Endothelial cell of umbilical vein (primary cell): ENCODE measurements around the gene DDI1. TPM values are rescaled to one million over a fixed set of nuclear protein-coding genes. Genes with fewer than 3 reads are reported as not detected.

ENCODE experiments used
- BruUV-seq: library from RNA; stranded (reverse); fragments of 400-500 nt; replicated peaks from 2 replicates; lab custom pipeline; 2021; lab: Mats Ljungman, UMichigan
- CTCF ChIA-PET: fragments of 300-600, 350-600 bp; sonication (Branson Sonifier 250); formaldehyde crosslinking; loops from one replicate; lab custom pipeline; 2021; ENCODE audit warnings: antibody characterized with exemption, inconsistent platforms; lab: Charles Lee
- POLR2A ChIA-PET: fragments of 300-600, 350-600 bp; sonication (Branson Sonifier 250); formaldehyde crosslinking; loops from one replicate; lab custom pipeline; 2021; ENCODE audit warnings: antibody characterized with exemption, inconsistent platforms; lab: Charles Lee
- DNase-seq: peaks from one replicate; pipeline ENCODE4 v3.0.0-alpha.2; 2011; ENCODE audit warnings: low read depth, low spot score
- FAIRE-seq: peaks from 2 replicates; lab custom pipeline; 2011; peaks lifted over from hg19 to GRCh38; lab: Jason Lieb, UNC
- H2AFZ ChIP-seq: 2 replicates; pipeline ENCODE4 v1.6.0; 2012; ENCODE audit warnings: low read depth, low read length, control low read depth, inconsistent platforms
- H3K27ac ChIP-seq: 2 replicates; pipeline ENCODE4 v1.5.1; 2011; ENCODE audit warnings: low read depth, mild to moderate bottlenecking, control low read depth, low read length, moderate library complexity; ENCODE audit not compliant: insufficient read depth
- H3K27me3 ChIP-seq, 2 experiments: 2 replicates each; pipeline versions ENCODE4 v1.6.0 to v1.6.1; 2011; ENCODE audit warnings: low read length in 2 of 2, mixed read lengths in 1 of 2; ENCODE audit not compliant: control insufficient read depth in 2 of 2, insufficient read depth in 2 of 2
- H3K36me3 ChIP-seq, 2 experiments: 2 replicates in 1 of 2; 3 replicates in 1 of 2; pipeline ENCODE4 v1.5.1; 2011; ENCODE audit warnings: low read length in 2 of 2, mild to moderate bottlenecking in 1 of 2, moderate library complexity in 1 of 2; ENCODE audit not compliant: control insufficient read depth in 2 of 2, insufficient read depth in 2 of 2; ENCODE audit errors: extremely low read depth in 1 of 2
- H3K4me1 ChIP-seq: 3 replicates; pipeline ENCODE4 v1.5.1; 2011; ENCODE audit warnings: mild to moderate bottlenecking, low read length; ENCODE audit not compliant: control insufficient read depth, insufficient read depth; ENCODE audit errors: extremely low read depth
- H3K4me2 ChIP-seq: 2 replicates; pipeline ENCODE4 v1.6.1; 2011; ENCODE audit warnings: low read length, control low read depth, mixed read lengths; ENCODE audit not compliant: insufficient read depth
- H3K4me3 ChIP-seq, 3 experiments: fragments of 200-600 bp in 1 of 3; sonication (generic), shearing (Covaris generic) in 1 of 3; replicated peaks in 1 of 3; 2 replicates each; pipeline ENCODE4 v1.5.1; 2011 to 2016; ENCODE audit warnings: control low read depth in 3 of 3, low read length in 3 of 3, mild to moderate bottlenecking in 2 of 3, inconsistent platforms in 1 of 3, low read depth in 1 of 3, moderate library complexity in 1 of 3; ENCODE audit not compliant: insufficient read depth in 1 of 3
- H3K79me2 ChIP-seq: 2 replicates; pipeline ENCODE4 v1.6.0; 2012; ENCODE audit warnings: low read length, inconsistent platforms; ENCODE audit not compliant: control insufficient read depth, insufficient read depth
- H3K9ac ChIP-seq: replicated peaks from 2 replicates; pipeline ENCODE3; 2011; ENCODE audit warnings: low read length, control low read depth; ENCODE audit not compliant: insufficient read depth; ENCODE audit errors: extremely low read depth
- H3K9me1 ChIP-seq: replicated peaks from 3 replicates; pipeline ENCODE4 v1.6.0; 2011; ENCODE audit warnings: mild to moderate bottlenecking, low read length; ENCODE audit not compliant: control insufficient read depth, insufficient read depth; ENCODE audit errors: extremely low read depth
- H3K9me3 ChIP-seq: replicated peaks from 2 replicates; pipeline ENCODE4 v1.5.1; 2012; ENCODE audit warnings: low read length, inconsistent platforms; ENCODE audit not compliant: control insufficient read depth, insufficient read depth
- H4K20me1 ChIP-seq: replicated peaks from 2 replicates; pipeline ENCODE3; 2011; ENCODE audit warnings: mild to moderate bottlenecking, low read length; ENCODE audit not compliant: control insufficient read depth, insufficient read depth; ENCODE audit errors: extremely low read depth
- CTCF ChIP-seq, 2 donors: IDR thresholded peaks; 1 replicate in 1 of 2; 2 replicates in 1 of 2; pipeline ENCODE4 v1.5.1; 2011; ENCODE audit warnings: low read length in 2 of 2, mild to moderate bottlenecking in 2 of 2, moderate library complexity in 2 of 2, control low read depth in 1 of 2, inconsistent platforms in 1 of 2, low read depth in 1 of 2; ENCODE audit not compliant: insufficient read depth in 1 of 2; ENCODE audit errors: extremely low read depth in 1 of 2
- EZH2 ChIP-seq: IDR thresholded peaks from 2 replicates; pipeline ENCODE4 v1.6.1; 2012; ENCODE audit warnings: borderline replicate concordance, low read depth, mild to moderate bottlenecking, moderate library complexity, low read length, inconsistent platforms; ENCODE audit not compliant: severe bottlenecking
- FOS ChIP-seq: IDR thresholded peaks from 2 replicates; pipeline ENCODE4 v1.6.1; 2011; ENCODE audit warnings: mild to moderate bottlenecking, low read length, moderate library complexity, borderline replicate concordance; ENCODE audit not compliant: insufficient read depth
- GATA2 ChIP-seq: IDR thresholded peaks from 2 replicates; pipeline ENCODE4 v1.7.0; 2011; ENCODE audit warnings: low read depth, mild to moderate bottlenecking, moderate library complexity, mixed read lengths, low read length; ENCODE audit not compliant: insufficient read length, insufficient read depth
- JUN ChIP-seq: IDR thresholded peaks from 2 replicates; pipeline ENCODE4 v1.6.1; 2011; ENCODE audit warnings: borderline replicate concordance, low read depth; ENCODE audit not compliant: insufficient read length, insufficient read depth
- MAX ChIP-seq: IDR thresholded peaks from 2 replicates; pipeline ENCODE4 v1.6.1; 2011; ENCODE audit not compliant: insufficient read depth, insufficient read length
- MYC ChIP-seq: IDR thresholded peaks from one replicate; pipeline ENCODE4 v1.6.1; 2011; ENCODE audit warnings: mild to moderate bottlenecking, low read depth, low read length
- POLR2A ChIP-seq: IDR thresholded peaks from 2 replicates; pipeline ENCODE4 v1.6.1; 2012; ENCODE audit warnings: low read depth, mild to moderate bottlenecking, control low read depth, low read length
- POLR2AphosphoS5 ChIP-seq: IDR thresholded peaks from 2 replicates; pipeline ENCODE4 v1.6.1; 2012; ENCODE audit warnings: low read depth, mild to moderate bottlenecking, control low read depth, low read length, moderate library complexity; ENCODE audit not compliant: insufficient read depth
- dilution Hi-C: fragments of 300-500 bp; cut with MboI; formaldehyde crosslinking; loops from one replicate; pipeline ENCODE4 v1.15.0; 2019; ENCODE audit warnings: low sequenced_read_pairs; ENCODE audit not compliant: extremely low pct_ligation_motif_present
- intact Hi-C: fragments of 100-400 bp; cut with micrococcal nuclease; formaldehyde crosslinking; loops from one replicate; pipeline ENCODE4 v1.10.0; 2022
- polyA plus RNA-seq, 4 experiments: library from polyadenylated mRNA; depleted of rRNA in 3 of 4; stranded (reverse) in 3 of 4; unstranded in 1 of 4; fragments of >200 nt; gene quantifications; 2 replicates each; pipeline versions ENCODE4 v1.2.1 to v1.2.3, GENCODE V29; 2011 to 2012; ENCODE audit warnings: missing spikeins in 1 of 4
- total RNA-seq: library from RNA; stranded (reverse); gene quantifications from 2 replicates; pipeline ENCODE4 v1.2.3, GENCODE V29; 2021

The DDI1 gene
- total and polyA plus RNA-seq, 2 donors (not counting 3 experiments of a cell fraction or from before 2014, with no cell fraction given) = not detected

- no peak overlapping the region for H2AFZ ChIP-seq
- no peaks in the 10 kb centered on the region for H3K27me3 ChIP-seq
- H3K9me1 ChIP-seq = no peaks in the 10 kb centered on the region
- intact Hi-C loops = no loop called here
- dilution Hi-C loops = no loop called here
- no TSS peak for BruUV-seq
- DNase-seq = no peak
- no peaks in the 10 kb centered on the region for H3K9me3 ChIP-seq
- no peaks in the 10 kb centered on the region for H3K79me2 ChIP-seq
- H3K36me3 ChIP-seq = no peaks in the 10 kb centered on the region
- no peak overlapping the region for H3K4me3 ChIP-seq
- H3K9ac ChIP-seq = no peak overlapping the region
- CTCF ChIA-PET = no interaction called here
- POLR2A ChIA-PET = no interaction called here
- no peak for FAIRE-seq
- no peak overlapping the region for H3K27ac ChIP-seq
- H3K4me2 ChIP-seq = no peak overlapping the region
- TF ChIP-seq POLR2A = no peak
- no peak for TF ChIP-seq JUN
- no peak for TF ChIP-seq MYC
- TF ChIP-seq GATA2 = no peak
- TF ChIP-seq POLR2AphosphoS5 = no peak
- TF ChIP-seq MAX = no peak
- no peak for TF ChIP-seq EZH2
- TF ChIP-seq FOS = no peak
- no peak for TF ChIP-seq CTCF (IDR thresholded peaks at IDR 0.05; ENCODE audit: extremely low read depth in 1 of 2, insufficient read depth in 1 of 2, low read depth in 1 of 2, low read length in 2 of 2)
- no peaks in the 10 kb centered on the region for H4K20me1 ChIP-seq
- no peaks in the 10 kb centered on the region for H3K4me1 ChIP-seq
Measured at GRCh38 chr11:104060820-104061219, 24.4 kb downstream of the DDI1 start.
